HUES64 (cell line): Measurements from ENCODE around the gene PRKAR1B.

Experiments
- H3K27ac ChIP-seq: 2 replicates; pipeline ENCODE4 v1.7.0; 2013; ENCODE audit warnings: low read depth, low read length, inconsistent platforms
- H3K27me3 ChIP-seq: 2 replicates; pipeline ENCODE4 v1.6.1; 2013; ENCODE audit warnings: mild to moderate bottlenecking, low read length; ENCODE audit not compliant: insufficient read depth
- H3K36me3 ChIP-seq: 2 replicates; pipeline ENCODE4 v1.6.1; 2013; ENCODE audit warnings: mild to moderate bottlenecking, low read length; ENCODE audit not compliant: insufficient read depth
- H3K4me1 ChIP-seq: 2 replicates; pipeline ENCODE4 v1.6.1; 2013; ENCODE audit warnings: mild to moderate bottlenecking, low read length, moderate library complexity; ENCODE audit not compliant: insufficient read depth
- H3K4me3 ChIP-seq: 2 replicates; pipeline ENCODE4 v1.5.1; 2013; ENCODE audit warnings: mild to moderate bottlenecking, low read length, moderate library complexity
- H3K9ac ChIP-seq: 2 replicates; pipeline ENCODE4 v1.6.1; 2013; ENCODE audit warnings: mild to moderate bottlenecking, low read depth, low read length
- H3K9me3 ChIP-seq: 2 replicates; pipeline ENCODE4 v1.6.1; 2013; ENCODE audit warnings: low read depth, low read length; ENCODE audit not compliant: insufficient read depth
- WGBS: fragments of 150-250, 120-280 bp; methylation state at CpG from one replicate; pipeline ENCODE4 v1.1.7; 2013; ENCODE audit warnings: missing lambda C conversion rate; 5-methylcytosine and 5-hydroxymethylcytosine counted together

Gene PRKAR1B

GRCh38 chr7:650339-651031, 76.6 kb downstream of the PRKAR1B start:
- Histone ChIP-seq H3K9ac (no peak overlapping the region), H3K4me3 (no peak overlapping the region), H3K27me3 (no peaks in the 10 kb centered on the region), H3K27ac (no peak overlapping the region), H3K36me3 (peaks cover 7% of the 10 kb centered on the region), H3K4me1 (no peaks in the 10 kb centered on the region), H3K9me3 (peaks cover 24% of the 10 kb centered on the region; the same call in 1 of the 2 replicates)
- WGBS = 93% methylated on average over 22 of the region's 22 CpGs

- Histone ChIP-seq H3K4me3 (no peak overlapping the region), H3K36me3 (no peaks in the 10 kb centered on the region; the same call in 1 of the 2 replicates), H3K27ac (no peak overlapping the region), H3K4me1 (no peaks in the 10 kb centered on the region), H3K27me3 (no peaks in the 10 kb centered on the region), H3K9me3 (no peaks in the 10 kb centered on the region), H3K9ac (no peak overlapping the region)
- WGBS = 97% methylated on average over 11 of the region's 11 CpGs
Measured at GRCh38 chr7:646951-647350, 80.1 kb downstream of the PRKAR1B start.

DNA sequence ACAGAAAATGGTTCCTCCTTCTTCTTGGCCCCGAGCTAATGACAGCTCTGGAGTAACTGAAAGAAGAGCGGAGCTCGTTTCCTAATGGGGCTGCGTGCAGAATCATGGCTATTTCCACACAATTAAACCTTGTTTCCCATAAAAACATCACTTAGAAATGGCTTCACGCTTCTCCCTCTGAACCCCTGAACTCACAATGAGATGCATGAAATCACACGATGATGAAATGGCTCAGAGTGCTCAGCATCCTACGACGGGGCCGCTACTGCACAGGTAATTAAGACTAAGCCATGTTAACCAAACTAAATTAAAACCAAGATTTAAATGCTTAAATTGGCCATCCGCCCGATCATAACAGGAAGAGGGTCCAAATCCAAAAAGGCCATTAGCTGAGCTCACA, 80.6 kb downstream of the PRKAR1B start:
- Histone ChIP-seq H3K36me3 (no peaks in the 10 kb centered on the region; the same call in 1 of the 2 replicates), H3K27ac (no peak overlapping the region), H3K4me1 (no peaks in the 10 kb centered on the region), H3K9me3 (no peaks in the 10 kb centered on the region), H3K4me3 (no peak overlapping the region), H3K9ac (no peak overlapping the region), H3K27me3 (no peaks in the 10 kb centered on the region)
- 93% methylated on average over 11 of the region's 11 CpGs for WGBS

- Histone ChIP-seq H3K36me3 (no peaks in the 10 kb centered on the region; the same call in 1 of the 2 replicates), H3K9me3 (no peaks in the 10 kb centered on the region), H3K27me3 (no peaks in the 10 kb centered on the region), H3K9ac (no peak overlapping the region), H3K27ac (no peak overlapping the region), H3K4me1 (no peaks in the 10 kb centered on the region), H3K4me3 (no peak overlapping the region)
- WGBS = 94% methylated on average over 13 of the region's 13 CpGs
Measured at GRCh38 chr7:645606-646005, 81.5 kb downstream of the PRKAR1B start.

- Histone ChIP-seq H3K27ac (no peak overlapping the region), H3K27me3 (no peaks in the 10 kb centered on the region), H3K9ac (no peak overlapping the region), H3K4me1 (no peaks in the 10 kb centered on the region), H3K9me3 (no peaks in the 10 kb centered on the region), H3K36me3 (no peaks in the 10 kb centered on the region; the same call in 1 of the 2 replicates), H3K4me3 (no peak overlapping the region)
- WGBS = 95% methylated on average over 35 of the region's 35 CpGs
Measured at GRCh38 chr7:644381-645305, 82.4 kb downstream of the PRKAR1B start.

GRCh38 chr7:641966-642365, 85.1 kb downstream of the PRKAR1B start:
- no peaks in the 10 kb centered on the region for H3K9me3 ChIP-seq
- no peaks in the 10 kb centered on the region; the same call in 1 of the 2 replicates for H3K36me3 ChIP-seq
- H3K27me3 ChIP-seq = no peaks in the 10 kb centered on the region
- 95% methylated on average over 11 of the region's 11 CpGs for WGBS
- H3K4me1 ChIP-seq = no peaks in the 10 kb centered on the region
- no peak overlapping the region for H3K9ac ChIP-seq
- H3K27ac ChIP-seq = no peak overlapping the region
- H3K4me3 ChIP-seq = no peak overlapping the region

GRCh38 chr7:641269-641671, 85.8 kb downstream of the PRKAR1B start:
- H3K4me1 ChIP-seq = no peaks in the 10 kb centered on the region
- no peaks in the 10 kb centered on the region for H3K9me3 ChIP-seq
- H3K27ac ChIP-seq = no peak overlapping the region
- H3K27me3 ChIP-seq = no peaks in the 10 kb centered on the region
- H3K36me3 ChIP-seq = no peaks in the 10 kb centered on the region; the same call in 1 of the 2 replicates
- no peak overlapping the region for H3K9ac ChIP-seq
- H3K4me3 ChIP-seq = no peak overlapping the region
- 88% methylated on average over 16 of the region's 16 CpGs for WGBS

GRCh38 chr7:638256-639011, 88.6 kb downstream of the PRKAR1B start:
- Histone ChIP-seq H3K9ac (no peak overlapping the region), H3K9me3 (no peaks in the 10 kb centered on the region)
- 95% methylated on average over 24 of the region's 25 CpGs for WGBS

GRCh38 chr7:637826-638225, 89.3 kb downstream of the PRKAR1B start:
- Histone ChIP-seq H3K27me3 (no peaks in the 10 kb centered on the region), H3K36me3 (no peaks in the 10 kb centered on the region; the same call in 1 of the 2 replicates), H3K4me1 (no peaks in the 10 kb centered on the region), H3K9me3 (no peaks in the 10 kb centered on the region), H3K27ac (no peak overlapping the region), H3K9ac (no peak overlapping the region), H3K4me3 (no peak overlapping the region)
- 95% methylated on average over 12 of the region's 12 CpGs for WGBS

More at GRCh38 chr7:638256-639011, 88.6 kb downstream of the PRKAR1B start:
- Histone ChIP-seq H3K4me1 (no peaks in the 10 kb centered on the region), H3K27me3 (no peaks in the 10 kb centered on the region), H3K36me3 (no peaks in the 10 kb centered on the region; the same call in 1 of the 2 replicates), H3K27ac (no peak overlapping the region), H3K4me3 (no peak overlapping the region)

- Histone ChIP-seq H3K27me3 (no peaks in the 10 kb centered on the region), H3K4me1 (no peaks in the 10 kb centered on the region), H3K27ac (no peak overlapping the region), H3K9me3 (no peaks in the 10 kb centered on the region), H3K9ac (no peak overlapping the region), H3K36me3 (no peaks in the 10 kb centered on the region; the same call in 1 of the 2 replicates), H3K4me3 (no peak overlapping the region)
- WGBS = 92% methylated on average over 17 of the region's 17 CpGs
Measured at GRCh38 chr7:636396-636795, 90.7 kb downstream of the PRKAR1B start.
